GM19238 (cell line): ENCODE measurements around the gene MID1IP1.

ENCODE experiments used
- DNase-seq: peaks from one replicate; pipeline ENCODE4 v3.0.0; 2011; ENCODE audit warnings: low spot score; ENCODE audit not compliant: insufficient read length

MID1IP1 gene

GRCh38 chrX:38800981-38801845 is at the start of gene MID1IP1:
Gene MID1IP1 (plus strand): TSS chrX:38801459. CDS start chrX:38804947, 3,488 bp downstream.
- DNase-seq = peak; percentile 63

- no peak for DNase-seq
Observed at GRCh38 chrX:38754102-38754790, 47.0 kb upstream of the MID1IP1 start.

GRCh38 chrX:38754818-38755718 is 46.2 kb upstream of the MID1IP1 start:
- no peak for DNase-seq

- DNase-seq = no peak
Observed at GRCh38 chrX:38760883-38761282, 40.4 kb upstream of the MID1IP1 start.

- no peak for DNase-seq
Observed at GRCh38 chrX:38768079-38768478, 33.2 kb upstream of the MID1IP1 start.

- DNase-seq = no peak
Observed at GRCh38 chrX:38770152-38770551, 31.1 kb upstream of the MID1IP1 start.

- DNase-seq = no peak
Observed at GRCh38 chrX:38774249-38774648, 27.0 kb upstream of the MID1IP1 start.

GRCh38 chrX:38796946-38797345 is 4.3 kb upstream of the MID1IP1 start:
- DNase-seq = no peak

- DNase-seq = no peak
Observed at GRCh38 chrX:38798956-38799355, 2.3 kb upstream of the MID1IP1 start.

GRCh38 chrX:38799995-38800580 is 1.2 kb upstream of the MID1IP1 start:
- no peak for DNase-seq

- DNase-seq = no peak
Observed at GRCh38 chrX:38803243-38803587, 2.0 kb downstream of the MID1IP1 start.

GRCh38 chrX:38803588-38804431 is 2.6 kb downstream of the MID1IP1 start:
- no peak for DNase-seq

GRCh38 chrX:38804432-38804681 is 3.1 kb downstream of the MID1IP1 start:
- DNase-seq = no peak

- no peak for DNase-seq
Observed at GRCh38 chrX:38804682-38805431, 3.6 kb downstream of the MID1IP1 start.

- DNase-seq = no peak
Observed at GRCh38 chrX:38805432-38806389, 4.5 kb downstream of the MID1IP1 start.

- no peak for DNase-seq
Observed at GRCh38 chrX:38806875-38807621, 5.8 kb downstream of the MID1IP1 start.

- no peak for DNase-seq
Observed at GRCh38 chrX:38807873-38808272, 6.6 kb downstream of the MID1IP1 start.
